COLO829 (cell line): ENCODE measurements around the gene GPR156.
"Not testable (repeated sequence)": the region's sequence is repeated elsewhere in the genome, so short reads cannot be mapped to it uniquely, and the experiment has no call there.

Experiments used
- DNase-seq: peaks from one replicate; pipeline ENCODE4 v3.0.0; 2012; ENCODE audit warnings: low spot score

Gene GPR156

GRCh38 chr3:120284747-120285507 lies at the start of gene GPR156:
Gene GPR156, minus strand, starts transcription at chr3:120285222. Its CDS starts 41,124 bp downstream, at chr3:120244098.
- no peak for DNase-seq

DNA sequence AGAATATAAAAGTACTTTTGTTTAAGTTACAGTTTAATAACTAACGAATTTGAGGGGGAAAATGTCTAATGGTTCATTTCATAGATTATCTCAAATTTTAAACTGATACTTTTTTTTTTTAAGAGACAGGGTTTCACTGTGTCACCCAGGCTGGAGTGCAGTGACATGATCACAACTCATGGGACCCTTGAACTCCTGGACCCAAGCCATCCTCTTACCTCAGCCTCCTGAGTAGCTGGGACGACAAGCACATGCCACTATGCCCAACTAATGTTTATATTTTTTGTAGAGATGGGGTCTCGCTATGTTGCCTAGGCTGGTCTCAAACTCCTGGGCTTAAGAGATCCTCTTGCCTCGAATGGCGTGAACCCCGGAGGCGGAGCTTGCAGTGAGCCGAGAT lies 47.6 kb upstream of the GPR156 start:
- no peak for DNase-seq

DNA sequence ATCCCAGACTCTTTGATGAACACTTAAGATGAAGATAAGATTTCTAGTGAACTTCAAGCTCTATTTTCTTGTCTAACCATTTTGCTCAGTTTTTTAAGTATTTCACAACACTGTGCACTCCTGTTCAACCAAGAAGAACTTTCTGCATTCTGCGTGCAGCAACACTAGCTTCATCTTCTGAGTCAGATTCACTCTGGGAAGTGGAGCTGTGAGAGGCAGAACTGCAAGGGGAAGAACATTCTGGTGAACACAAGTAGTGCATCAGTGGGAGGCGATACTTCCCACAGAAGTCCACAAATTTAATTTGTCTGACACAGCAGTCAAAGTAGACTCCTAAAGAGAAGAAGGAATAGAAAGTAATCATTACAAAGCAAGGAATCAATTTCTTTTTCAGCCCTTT lies 46.1 kb upstream of the GPR156 start:
- DNase-seq: no peak

DNA sequence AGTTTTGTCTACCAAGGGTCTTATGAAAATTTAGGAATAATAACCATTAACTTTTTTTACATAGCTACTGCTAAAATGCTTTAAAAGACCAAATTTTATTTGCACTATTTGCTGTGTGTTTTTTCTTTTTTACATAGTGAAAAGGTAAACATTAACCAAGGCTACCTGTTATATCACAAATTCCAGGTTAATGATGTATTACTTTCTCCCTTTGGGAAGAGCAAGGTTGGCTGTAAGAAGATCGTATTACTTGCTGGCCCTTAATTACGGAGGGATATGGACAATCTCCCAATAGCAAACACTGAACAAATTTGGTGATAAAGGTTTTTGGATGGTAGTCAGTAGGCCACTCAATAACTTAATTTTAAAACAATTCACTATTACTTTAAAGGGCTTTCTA lies 41.8 kb upstream of the GPR156 start:
- DNase-seq: no peak

- DNase-seq: no peak
These were observed 39.2 kb upstream of the GPR156 start for GRCh38 chr3:120324190-120324589.

- DNase-seq: not testable (repeated sequence)
These were observed 38.7 kb upstream of the GPR156 start for GRCh38 chr3:120323761-120324160.

- no peak for DNase-seq
These were observed 27.1 kb upstream of the GPR156 start for GRCh38 chr3:120311863-120312794.

GRCh38 chr3:120306519-120307455 lies 21.8 kb upstream of the GPR156 start:
- DNase-seq: no peak

- no peak for DNase-seq
These were observed 19.6 kb upstream of the GPR156 start for GRCh38 chr3:120304616-120305015.

- no peak for DNase-seq
These were observed 17.3 kb upstream of the GPR156 start for GRCh38 chr3:120302361-120302760.

DNA sequence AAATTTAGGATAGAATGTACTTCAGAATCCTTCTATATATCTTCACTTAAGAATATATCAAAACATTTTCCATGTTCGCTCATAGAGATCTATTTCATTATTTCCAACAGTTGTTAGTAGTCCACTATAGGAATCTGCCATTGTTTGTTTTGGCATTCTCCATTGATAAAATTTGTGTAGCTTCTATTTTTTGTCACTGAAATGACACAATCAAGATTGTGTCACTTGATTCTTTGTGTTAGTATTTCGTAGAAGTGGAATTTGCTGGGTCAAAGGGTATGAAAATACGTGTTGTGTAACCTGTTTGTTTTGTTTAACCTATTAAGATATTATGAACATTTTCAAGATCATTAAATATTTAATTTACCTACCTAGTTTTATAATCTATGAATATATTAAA lies 15.9 kb upstream of the GPR156 start:
- no peak for DNase-seq

- no peak for DNase-seq
These were observed 14.4 kb upstream of the GPR156 start for GRCh38 chr3:120299403-120299802.

DNA sequence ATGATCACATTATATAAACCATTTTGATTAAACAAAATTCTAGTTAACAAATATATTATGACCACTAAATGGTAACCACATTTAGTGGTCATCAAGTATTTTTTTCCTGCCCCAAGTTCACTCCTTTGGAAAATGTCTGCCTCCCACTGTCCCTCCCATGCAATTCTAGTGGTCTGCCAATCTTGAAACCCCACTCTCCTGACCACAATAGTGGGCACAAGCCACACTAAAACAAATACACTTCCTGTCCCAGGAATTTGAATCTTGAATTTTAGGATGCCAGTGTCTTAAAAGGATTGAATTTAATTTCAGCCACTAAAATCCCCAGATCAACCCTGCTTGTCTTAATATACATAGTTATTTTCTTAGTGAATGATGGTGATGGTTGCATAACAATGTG lies 14.0 kb upstream of the GPR156 start:
- DNase-seq: no peak

DNA sequence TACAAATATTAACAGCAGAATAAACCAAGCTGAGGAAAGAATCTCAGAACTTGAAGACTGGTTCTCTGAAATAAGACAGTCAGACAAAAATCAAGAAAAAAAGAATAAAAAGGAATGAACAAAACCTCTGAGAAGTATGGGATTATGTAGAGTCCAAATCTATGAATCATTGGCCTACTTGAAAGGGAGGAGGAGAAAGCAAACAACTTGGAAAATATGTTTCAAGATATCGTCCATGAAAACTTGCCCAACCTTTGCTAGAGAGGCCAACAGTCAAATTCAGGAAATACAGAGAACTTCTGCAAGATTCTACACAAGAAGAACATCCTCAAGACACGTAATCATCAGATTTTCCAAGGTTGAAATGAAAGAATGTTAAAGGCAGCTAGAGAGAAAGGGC lies 6.5 kb upstream of the GPR156 start:
- DNase-seq: not testable (repeated sequence)

- DNase-seq: no peak
These were observed 4.6 kb upstream of the GPR156 start for GRCh38 chr3:120289636-120290035.

- no peak for DNase-seq
These were observed 1.4 kb upstream of the GPR156 start for GRCh38 chr3:120286465-120286864.

- no peak for DNase-seq
These were observed 453 bp upstream of the GPR156 start for GRCh38 chr3:120285508-120285841.

GRCh38 chr3:120281261-120281660 lies 3.8 kb downstream of the GPR156 start:
- DNase-seq: no peak

DNA sequence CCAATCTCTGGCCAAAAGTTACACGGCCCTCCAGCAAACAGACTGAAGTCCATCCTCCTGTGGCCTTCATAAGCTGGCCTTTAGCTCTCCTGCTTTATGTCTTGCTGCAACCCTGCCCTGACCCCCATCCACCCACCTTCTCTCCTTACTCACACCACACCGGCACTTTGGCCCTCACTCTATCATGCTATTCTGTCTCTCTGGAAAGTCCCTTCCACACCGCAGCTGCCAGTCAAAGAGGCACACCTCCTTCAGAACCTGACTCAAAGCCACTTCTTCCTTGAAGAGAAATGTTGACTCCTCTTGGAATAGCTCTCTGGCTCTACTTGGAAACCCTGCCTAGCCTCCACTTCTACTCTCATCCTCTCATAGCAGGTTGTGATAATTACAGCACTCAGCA lies 4.5 kb downstream of the GPR156 start:
- DNase-seq: no peak

- no peak for DNase-seq
These were observed 5.0 kb downstream of the GPR156 start for GRCh38 chr3:120280026-120280425.

DNA sequence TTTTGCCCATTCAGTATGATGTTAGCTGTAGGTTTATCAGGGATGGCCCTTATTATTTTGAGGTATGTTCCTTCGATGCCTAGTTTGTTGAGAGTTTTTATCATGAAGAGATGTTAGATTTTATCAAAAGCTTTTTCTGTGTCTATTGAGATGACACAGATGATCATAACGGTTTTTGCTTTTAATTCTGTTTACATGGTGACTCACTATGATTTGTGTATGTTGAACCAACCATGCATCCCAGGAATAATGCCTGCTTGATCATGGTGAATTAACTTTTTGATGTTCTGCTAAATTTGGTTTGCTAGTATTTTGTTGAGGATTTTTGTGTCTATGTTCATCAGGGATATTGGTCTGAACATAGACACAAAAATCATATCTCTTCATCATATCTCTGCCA lies 8.3 kb downstream of the GPR156 start:
- DNase-seq: no peak

GRCh38 chr3:120275618-120276017 lies 9.4 kb downstream of the GPR156 start:
- no peak for DNase-seq
